ENCODE data around the gene TINAG.

TINAG gene

DNA sequence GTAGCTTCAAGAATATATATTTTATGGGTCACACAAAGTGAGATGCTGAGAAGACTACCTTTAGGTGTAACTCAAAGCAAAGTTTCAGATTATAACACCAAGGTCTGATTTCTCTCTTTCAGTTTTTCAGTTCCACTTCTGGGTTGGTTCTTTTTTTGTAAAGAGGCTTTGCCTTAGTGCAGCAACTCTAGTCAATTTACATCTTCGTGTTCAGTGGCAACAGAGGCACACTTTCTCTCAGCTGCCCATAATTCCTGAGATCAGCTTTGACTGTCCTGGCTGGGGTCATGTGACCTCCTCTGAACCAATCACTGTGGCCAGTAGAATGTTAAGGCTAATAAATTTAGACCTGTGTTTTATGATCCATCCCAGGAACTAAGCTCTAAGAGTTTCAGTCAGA is 120.2 kb downstream of the TINAG start:
- no peak for DNase-seq (ENCODE audit: low spot score)

DNA sequence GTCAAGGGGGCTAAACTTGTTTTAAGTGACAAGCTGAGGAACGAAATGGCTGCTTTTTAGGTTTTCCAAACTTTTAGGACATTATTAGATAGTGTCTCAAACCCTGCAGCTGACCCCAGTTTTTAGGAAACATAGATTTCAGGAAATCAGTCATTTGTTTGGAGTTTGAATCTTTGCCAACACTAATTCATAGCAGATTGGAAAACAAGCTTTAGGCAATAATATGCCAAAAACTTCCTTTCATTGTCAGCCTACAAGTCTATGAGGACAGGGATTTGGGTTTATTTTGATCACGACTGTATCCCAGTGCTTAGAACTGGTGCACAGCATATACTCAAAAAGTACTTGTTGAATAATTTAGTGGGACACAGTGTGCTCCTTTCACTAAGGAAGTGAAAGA is 123.2 kb downstream of the TINAG start:
- no peak for DNase-seq (ENCODE audit: low spot score)

Data from LoVo (cell line).